Body of pancreas (tissue), 4 donors: ENCODE data around the gene LGR4. TPM values are rescaled to one million over a fixed set of nuclear protein-coding genes. Genes with fewer than 3 reads are reported as not detected.
"Not testable (repeated sequence)": the region's sequence is repeated elsewhere in the genome, so short reads cannot be mapped to it uniquely, and the experiment has no call there.

Experiments
- ATAC-seq: fragments of 150-250 bp; one replicate; pipeline ENCODE4 v1.9.1; 2016
- DNase-seq, 4 donors: peaks; one replicate each; pipeline ENCODE4 v3.0.0-alpha.2; 2019
- H3K27ac ChIP-seq, 4 donors: fragments of 200-600 bp; sonication (generic); 1 replicate in 3 of 4; 2 replicates in 1 of 4; pipeline versions ENCODE4 v1.5.1 to v1.6.1; 2016 to 2019; ENCODE audit warnings: mild to moderate bottlenecking in 1 of 4, mixed read lengths in 1 of 4, moderate library complexity in 1 of 4
- H3K27me3 ChIP-seq, 2 donors: fragments of 200-600 bp; sonication (generic); one replicate each; pipeline ENCODE4 v1.6.0; 2016; ENCODE audit warnings: mild to moderate bottlenecking in 1 of 2
- H3K36me3 ChIP-seq, 2 donors: fragments of 200-600 bp; sonication (generic); replicated peaks in 1 of 2; 2 replicates each; pipeline ENCODE4 v1.5.1; 2016; ENCODE audit warnings: low read depth in 2 of 2; ENCODE audit not compliant: insufficient read depth in 1 of 2
- H3K4me1 ChIP-seq: fragments of 200-600 bp; sonication (generic); one replicate; pipeline ENCODE4 v1.6.0; 2016
- H3K4me3 ChIP-seq, 2 donors: fragments of 200-600 bp; sonication (generic); 1 replicate in 1 of 2; 2 replicates in 1 of 2; pipeline ENCODE4 v1.5.1; 2016 to 2019
- H3K9me3 ChIP-seq, 3 donors: fragments of 200-600 bp; sonication (generic); 1 replicate in 2 of 3; 2 replicates in 1 of 3; pipeline ENCODE4 v1.5.1; 2016
- POLR2A ChIP-seq, 3 donors: fragments of 450-650 bp; IDR thresholded peaks; one replicate each; pipeline ENCODE4 v1.6.1; 2016; ENCODE audit warnings: antibody characterized with exemption in 3 of 3, mild to moderate bottlenecking in 2 of 3
- WGBS, 2 donors: methylation state at CpG; one replicate each; pipeline ENCODE4 v1.1.5; 2017; 5-methylcytosine and 5-hydroxymethylcytosine counted together
- intact Hi-C: fragments of 100-400 bp; cut with DNase I; formaldehyde crosslinking; loops from one replicate; pipeline ENCODE4 v1.15.1; 2023
- total RNA-seq, 2 donors: library from RNA; depleted of rRNA; stranded (reverse); fragments of >200 nt; gene quantifications; one replicate each; pipeline ENCODE4 v1.1.0, GENCODE V29; 2016
- TF ChIP-seq, protein P1 (sequence below), 7 experiments: fragments of 450-650 bp in 4 of 7; fragments of 200-600 bp in 3 of 7; sonication (generic) in 3 of 7; IDR thresholded peaks; one replicate each; pipeline ENCODE4 v1.5.1; 2016 to 2019; ENCODE audit warnings: antibody characterized with exemption in 7 of 7

Gene LGR4
- total RNA-seq, 2 donors from 2014 or later, result 120 to 145 TPM

DNA sequence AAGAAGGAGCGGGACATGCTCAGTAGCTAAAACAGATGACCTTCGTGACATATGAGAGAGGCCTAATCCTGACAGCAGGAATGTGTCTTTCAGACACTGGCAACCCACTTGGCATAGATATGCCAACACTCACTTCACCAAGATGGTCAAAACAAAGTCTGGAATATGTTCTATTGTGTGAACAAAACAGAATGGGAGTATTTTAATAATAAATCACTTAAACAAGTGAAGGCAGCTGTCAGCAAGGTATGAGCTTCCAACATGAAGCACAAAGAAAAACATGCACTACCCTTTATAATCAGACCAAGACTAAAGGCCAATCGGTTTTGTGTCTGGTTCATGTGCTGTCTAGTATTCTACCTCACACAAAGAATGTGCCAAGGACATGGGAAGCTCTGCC lies 132.6 kb downstream of the LGR4 start:
- Histone ChIP-seq H3K4me3 (no peak overlapping the region), H3K4me1 (no peaks in the 10 kb centered on the region), H3K27me3 (no peaks in the 10 kb centered on the region), H3K27ac (no peak overlapping the region), H3K36me3 (peaks cover 0 to 1% of the 10 kb centered on the region in 2 donors), H3K9me3 (no peaks in the 10 kb centered on the region)
- TF ChIP-seq POLR2A (IDR thresholded peaks at IDR 0.05), result no peak
- TF ChIP-seq, protein P1, sequence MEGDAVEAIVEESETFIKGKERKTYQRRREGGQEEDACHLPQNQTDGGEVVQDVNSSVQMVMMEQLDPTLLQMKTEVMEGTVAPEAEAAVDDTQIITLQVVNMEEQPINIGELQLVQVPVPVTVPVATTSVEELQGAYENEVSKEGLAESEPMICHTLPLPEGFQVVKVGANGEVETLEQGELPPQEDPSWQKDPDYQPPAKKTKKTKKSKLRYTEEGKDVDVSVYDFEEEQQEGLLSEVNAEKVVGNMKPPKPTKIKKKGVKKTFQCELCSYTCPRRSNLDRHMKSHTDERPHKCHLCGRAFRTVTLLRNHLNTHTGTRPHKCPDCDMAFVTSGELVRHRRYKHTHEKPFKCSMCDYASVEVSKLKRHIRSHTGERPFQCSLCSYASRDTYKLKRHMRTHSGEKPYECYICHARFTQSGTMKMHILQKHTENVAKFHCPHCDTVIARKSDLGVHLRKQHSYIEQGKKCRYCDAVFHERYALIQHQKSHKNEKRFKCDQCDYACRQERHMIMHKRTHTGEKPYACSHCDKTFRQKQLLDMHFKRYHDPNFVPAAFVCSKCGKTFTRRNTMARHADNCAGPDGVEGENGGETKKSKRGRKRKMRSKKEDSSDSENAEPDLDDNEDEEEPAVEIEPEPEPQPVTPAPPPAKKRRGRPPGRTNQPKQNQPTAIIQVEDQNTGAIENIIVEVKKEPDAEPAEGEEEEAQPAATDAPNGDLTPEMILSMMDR (IDR thresholded peaks at IDR 0.05), result no peak
- 83 to 86% methylated on average over 3 of the region's 3 CpGs for WGBS, 2 donors
- no peak for ATAC-seq
- intact Hi-C loops, result no loop called here
- DNase-seq, result no peak

DNA sequence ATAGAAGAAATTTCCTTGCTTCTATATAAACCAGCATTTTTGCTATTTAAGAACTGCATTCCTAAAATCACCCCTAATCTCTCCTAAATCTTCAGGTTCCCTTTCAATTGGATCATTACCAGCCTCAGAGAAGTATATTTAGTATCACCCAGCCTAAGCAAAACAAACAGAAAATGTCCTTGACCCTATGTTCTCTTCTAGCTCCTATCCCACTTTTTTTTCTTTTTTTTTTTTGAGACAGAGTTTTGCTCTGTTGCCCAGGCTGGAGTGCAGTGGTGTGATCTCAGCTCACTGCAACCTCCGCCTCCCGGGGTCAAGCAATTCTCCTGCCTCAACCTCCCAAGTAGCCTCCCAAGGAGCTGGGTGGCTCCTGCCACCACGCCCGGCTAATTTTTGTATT lies 137.8 kb downstream of the LGR4 start:
- H3K36me3 ChIP-seq, H3K4me3 ChIP-seq, intact Hi-C loops, H3K27me3 ChIP-seq, H3K9me3 ChIP-seq, ATAC-seq, H3K27ac ChIP-seq, DNase-seq, H3K4me1 ChIP-seq: not testable (repeated sequence)
- WGBS, 2 donors, result 94 to 100% methylated on average over 4 of the region's 4 CpGs

DNA sequence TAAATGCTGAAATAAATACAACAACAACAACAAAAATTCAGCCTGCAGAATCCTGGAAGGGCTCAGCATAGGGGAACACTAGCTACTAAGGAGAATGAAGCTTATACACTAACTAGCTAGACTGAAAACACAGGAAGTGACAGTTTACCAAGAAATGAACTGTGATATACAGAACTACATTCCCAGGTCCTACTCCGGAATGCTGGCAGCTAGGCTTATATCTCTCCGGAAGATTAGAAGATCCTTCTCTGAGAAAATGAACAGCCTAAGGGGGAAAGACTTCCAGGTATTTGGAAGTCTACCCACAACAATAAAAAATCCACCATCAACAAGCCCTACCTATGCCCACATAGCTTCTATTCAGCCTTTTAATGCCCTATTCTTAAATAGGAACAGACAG lies 140.6 kb downstream of the LGR4 start:
- 62 to 67% methylated on average over 2 of the region's 2 CpGs for WGBS, 2 donors
- Histone ChIP-seq H3K9me3 (no peaks in the 10 kb centered on the region), H3K27ac (no peak overlapping the region), H3K27me3 (no peaks in the 10 kb centered on the region), H3K4me3 (no peak overlapping the region), H3K4me1 (peaks cover 5% of the 10 kb centered on the region), H3K36me3 (no peaks in the 10 kb centered on the region)
- TF ChIP-seq POLR2A (IDR thresholded peaks at IDR 0.05), result no peak
- TF ChIP-seq, protein P1 (IDR thresholded peaks at IDR 0.05), result no peak
- intact Hi-C loops, result no loop called here
- DNase-seq, result no peak
- ATAC-seq, result no peak

DNA sequence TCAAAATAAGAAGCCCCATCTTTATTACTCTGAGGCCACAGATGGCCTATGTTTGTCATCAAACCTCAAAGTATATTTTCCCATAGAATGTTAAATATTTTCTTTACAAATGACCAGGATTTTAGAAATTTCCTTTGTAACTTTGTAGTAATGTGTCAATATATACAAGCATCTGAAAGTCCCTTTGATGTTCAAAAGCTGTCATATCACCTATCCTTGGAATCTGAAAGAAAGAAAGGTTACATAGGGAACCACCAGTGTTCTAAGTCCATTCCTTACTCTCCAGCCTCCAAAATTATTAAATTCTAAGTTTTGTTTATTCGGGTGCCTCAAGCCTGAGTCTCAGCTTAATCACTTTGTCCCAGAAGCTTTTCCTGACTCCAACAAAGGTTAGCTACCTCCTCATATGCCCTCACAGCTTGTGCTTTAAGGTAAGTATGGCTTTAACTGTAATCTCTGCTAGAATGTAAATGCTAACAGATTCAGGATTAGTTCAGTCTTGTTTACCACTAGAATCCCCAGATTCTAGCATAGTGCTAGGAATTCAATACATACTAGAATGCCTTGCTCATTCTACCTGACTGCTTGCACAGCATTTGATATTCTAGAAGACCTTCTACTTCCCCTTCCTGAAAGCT lies 141.8 kb downstream of the LGR4 start:
- H3K27me3 ChIP-seq, result no peaks in the 10 kb centered on the region
- intact Hi-C loops, result no loop called here
- 84 to 100% methylated on average over 1 of the region's 1 CpG for WGBS, 2 donors
- TF ChIP-seq POLR2A (IDR thresholded peaks at IDR 0.05), result no peak
- TF ChIP-seq, protein P1 (IDR thresholded peaks at IDR 0.05), result no peak
- DNase-seq (no peak), ATAC-seq (no peak)
- no peaks in the 10 kb centered on the region for H3K36me3 ChIP-seq
- H3K4me1 ChIP-seq, result peaks cover 5% of the 10 kb centered on the region
- H3K4me3 ChIP-seq, result no peak overlapping the region
- no peak overlapping the region for H3K27ac ChIP-seq
- H3K9me3 ChIP-seq, result no peaks in the 10 kb centered on the region

DNA sequence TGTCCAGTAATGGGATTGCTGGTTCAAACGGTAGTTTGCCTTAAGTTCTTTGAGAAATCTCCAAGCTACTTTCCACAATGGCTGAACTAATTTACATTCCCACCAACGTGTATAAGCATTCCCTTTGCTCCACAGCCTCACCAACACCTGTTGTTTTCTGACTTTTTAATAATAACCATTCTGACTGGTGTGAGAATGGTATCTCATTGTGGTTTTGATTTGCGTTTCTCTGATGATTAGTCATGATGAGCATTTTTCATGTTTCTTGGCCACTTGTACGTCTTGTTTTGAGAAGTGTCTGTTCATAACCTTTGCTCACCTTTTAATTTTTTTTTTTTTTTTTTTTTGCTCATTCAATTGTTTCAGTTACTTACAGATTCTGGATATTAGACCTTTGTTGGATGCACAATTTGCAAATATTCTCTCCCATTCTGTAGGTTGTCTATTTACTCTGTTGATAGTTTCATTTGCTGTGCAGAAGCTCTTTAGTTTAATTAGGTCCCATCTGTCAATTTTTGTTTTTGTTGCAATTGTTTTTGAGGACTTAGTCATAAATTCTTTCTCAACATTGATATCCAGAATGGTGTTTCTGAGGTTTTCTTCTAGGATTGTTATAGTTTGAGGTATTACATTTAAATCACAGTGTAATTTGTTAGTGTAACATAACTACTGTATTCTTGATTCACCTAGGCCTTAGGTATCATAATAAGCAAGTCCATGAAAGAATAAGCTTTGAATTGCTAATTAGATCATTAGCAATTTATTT lies 142.5 kb downstream of the LGR4 start:
- peaks cover 5% of the 10 kb centered on the region for H3K4me1 ChIP-seq
- intact Hi-C loops, result no loop called here
- WGBS, 2 donors, result 91 to 93% methylated on average over 4 of the region's 4 CpGs

More for the DNA sequence above, 142.5 kb downstream of the LGR4 start:
- no peak overlapping the region for H3K27ac ChIP-seq
- no peak overlapping the region for H3K4me3 ChIP-seq
- H3K36me3 ChIP-seq, result no peaks in the 10 kb centered on the region
- H3K27me3 ChIP-seq, result no peaks in the 10 kb centered on the region
- ATAC-seq (no peak), DNase-seq (no peak)
- H3K9me3 ChIP-seq, result no peaks in the 10 kb centered on the region
- TF ChIP-seq, protein P1 (IDR thresholded peaks at IDR 0.05), result no peak
